GM23338 (cell line): ENCODE results near the gene FSHB. TPM values are rescaled to one million over a fixed set of nuclear protein-coding genes. Genes with fewer than 3 reads are reported as not detected.

ENCODE experiments used
- ATAC-seq: fragments of 200-7000 bp; cut with Tn5 transposase; 3 replicates; pipeline ENCODE4 v1.9.1; 2020
- DNase-seq: peaks from one replicate; pipeline ENCODE4 v3.0.0-alpha.2; 2015; ENCODE audit warnings: low spot score
- H2AFZ ChIP-seq: fragments of 200-600 bp; sonication (generic); 2 replicates; pipeline ENCODE4 v1.8.0; 2016; ENCODE audit warnings: antibody characterized with exemption, mild to moderate bottlenecking, moderate library complexity
- H3F3A ChIP-seq: fragments of 200-600 bp; sonication (generic); replicated peaks from 2 replicates; pipeline ENCODE4 v1.8.0; 2017; ENCODE audit warnings: antibody characterized with exemption, mixed run types, low read depth
- H3K27ac ChIP-seq: fragments of 200-600 bp; sonication (generic); 2 replicates; pipeline ENCODE4 v1.6.1; 2016; ENCODE audit warnings: low read depth
- H3K27me3 ChIP-seq: fragments of 200-600 bp; sonication (generic); 2 replicates; pipeline ENCODE4 v1.8.0; 2016; ENCODE audit warnings: mild to moderate bottlenecking, mixed run types, moderate library complexity; ENCODE audit not compliant: insufficient read depth
- H3K36me3 ChIP-seq: fragments of 200-600 bp; sonication (generic); 2 replicates; pipeline ENCODE4 v1.8.0; 2016; ENCODE audit warnings: mild to moderate bottlenecking; ENCODE audit not compliant: insufficient read depth
- H3K4me1 ChIP-seq: fragments of 200-600 bp; sonication (generic); 2 replicates; pipeline ENCODE4 v1.8.0; 2016; ENCODE audit warnings: mild to moderate bottlenecking, moderate library complexity; ENCODE audit not compliant: insufficient read depth
- H3K4me2 ChIP-seq: fragments of 200-600 bp; sonication (generic); 2 replicates; pipeline ENCODE4 v1.7.1; 2017; ENCODE audit warnings: mixed run types
- H3K4me3 ChIP-seq: fragments of 200-600 bp; sonication (generic); 2 replicates; pipeline ENCODE4 v1.6.1; 2016; ENCODE audit warnings: mixed run types
- H3K79me2 ChIP-seq: fragments of 200-600 bp; sonication (generic); replicated peaks from 2 replicates; pipeline ENCODE4 v1.8.0; 2017; ENCODE audit warnings: mild to moderate bottlenecking; ENCODE audit not compliant: insufficient read depth
- H3K9me2 ChIP-seq: fragments of 200-600 bp; sonication (generic); 2 replicates; pipeline ENCODE4 v1.8.0; 2017; ENCODE audit not compliant: insufficient read depth
- H4K20me1 ChIP-seq: fragments of 200-600 bp; sonication (generic); replicated peaks from 2 replicates; pipeline ENCODE4 v1.8.0; 2017; ENCODE audit warnings: mild to moderate bottlenecking; ENCODE audit not compliant: insufficient read depth
- H3K27ac Mint-ChIP-seq: 2 replicates; pipeline ENCODE4 v1.8.0; 2020; ENCODE audit warnings: inconsistent platforms, mild to moderate bottlenecking, moderate library complexity, mixed read lengths
- H3K27me3 Mint-ChIP-seq: 3 replicates; pipeline ENCODE4 v1.8.0; 2022; ENCODE audit warnings: low read depth, mild to moderate bottlenecking, moderate library complexity, mixed read lengths, inconsistent platforms; ENCODE audit not compliant: insufficient read depth, poor library complexity
- H3K36me3 Mint-ChIP-seq: 3 replicates; pipeline ENCODE4 v1.8.0; 2021; ENCODE audit warnings: low read depth, mild to moderate bottlenecking, inconsistent platforms, moderate library complexity, mixed read lengths
- H3K4me1 Mint-ChIP-seq: 3 replicates; pipeline ENCODE4 v1.8.0; 2020; ENCODE audit warnings: mild to moderate bottlenecking, inconsistent platforms, mixed read lengths
- H3K4me3 Mint-ChIP-seq: 3 replicates; pipeline ENCODE4 v1.8.0; 2021; ENCODE audit warnings: moderate library complexity, mild to moderate bottlenecking, inconsistent platforms, mixed read lengths
- H3K9me3 Mint-ChIP-seq: 3 replicates; pipeline ENCODE4 v1.8.0; 2020; ENCODE audit warnings: moderate library complexity, mild to moderate bottlenecking, inconsistent platforms, mixed read lengths
- CREB1 ChIP-seq: fragments of 250-450 bp; sonication (Bioruptor Pico); IDR thresholded peaks from 2 replicates; pipeline ENCODE4 v1.5.0; 2020; ENCODE audit warnings: low read depth, mild to moderate bottlenecking, moderate library complexity
- CTCF ChIP-seq, 2 experiments: fragments of 200-600 bp in 1 of 2; sonication (generic) in 1 of 2; conservative IDR thresholded peaks; 2 replicates each; pipeline versions ENCODE4 v1.5.1 to v1.6.1; 2016 to 2017; ENCODE audit warnings: antibody characterized with exemption in 2 of 2, low read depth in 2 of 2, mild to moderate bottlenecking in 2 of 2, moderate library complexity in 1 of 2
- ETS1 ChIP-seq: IDR thresholded peaks from 2 replicates; pipeline ENCODE4 v1.6.1; 2016; ENCODE audit warnings: antibody characterized with exemption
- EZH2 ChIP-seq: fragments of 200-600 bp; sonication (generic); IDR thresholded peaks from one replicate; pipeline ENCODE4 v1.8.0; 2017; ENCODE audit warnings: antibody characterized with exemption, mild to moderate bottlenecking, low read depth; ENCODE audit not compliant: unreplicated experiment
- EZH2phosphoT487 ChIP-seq: fragments of 200-600 bp; sonication (generic); IDR thresholded peaks from one replicate; pipeline ENCODE4 v1.8.1; 2018; ENCODE audit warnings: antibody characterized with exemption; ENCODE audit not compliant: unreplicated experiment
- POLR2AphosphoS5 ChIP-seq: IDR thresholded peaks from 2 replicates; pipeline ENCODE4 v1.6.1; 2016; ENCODE audit warnings: antibody characterized with exemption, low read depth
- REST ChIP-seq: IDR thresholded peaks from one replicate; pipeline ENCODE4 v1.6.1; 2018; ENCODE audit warnings: antibody characterized with exemption; ENCODE audit not compliant: unreplicated experiment
- STAT1 ChIP-seq: IDR thresholded peaks from one replicate; pipeline ENCODE4 v1.6.1; 2016; ENCODE audit warnings: antibody characterized with exemption; ENCODE audit not compliant: unreplicated experiment
- ZNF114 ChIP-seq: fragments of 250-450 bp; sonication (Bioruptor Pico); IDR thresholded peaks from 2 replicates; pipeline ENCODE4 v1.5.0; 2020; ENCODE audit warnings: mild to moderate bottlenecking, moderate library complexity
- ZNF331 ChIP-seq: fragments of 250-450 bp; sonication (Bioruptor Pico); IDR thresholded peaks from 2 replicates; pipeline ENCODE4 v1.5.0; 2020; ENCODE audit warnings: low read depth, mild to moderate bottlenecking, moderate library complexity
- ZNF462 ChIP-seq: fragments of 250-450 bp; sonication (Bioruptor Pico); IDR thresholded peaks from 2 replicates; pipeline ENCODE4 v1.5.0; 2020; ENCODE audit warnings: mild to moderate bottlenecking, moderate library complexity
- polyA plus RNA-seq: library from polyadenylated mRNA; unstranded; fragments of >200 nt; fragmentation: Nextera tagmentation; extraction: Ambion mirVana; gene quantifications from 2 replicates; pipeline ENCODE4 v1.2.1, GENCODE V29; 2016
- total RNA-seq: library from RNA; depleted of rRNA; stranded (reverse); fragments of >200 nt; shearing (Covaris generic); gene quantifications from 2 replicates; pipeline ENCODE4 v1.2.3, GENCODE V29; 2014

FSHB gene
- total and polyA plus RNA-seq, 2 experiments from 2014 or later = not detected

- TF ChIP-seq ETS1 (no peak), POLR2AphosphoS5 (no peak), CREB1 (no peak), EZH2 (no peak), ZNF331 (CRISPR knock-in tag) (no peak)
Observed at GRCh38 chr11:30277176-30277575, 46.4 kb downstream of the FSHB start (continued).

GRCh38 chr11:30279796-30280195, 49.0 kb downstream of the FSHB start:
- TF ChIP-seq CTCF (conservative IDR thresholded peaks at IDR 0.05; ENCODE audit: low read depth in 2 of 2) (no peak), EZH2phosphoT487 (no peak), STAT1 (no peak), ZNF462 (no peak), ETS1 (no peak), ZNF331 (CRISPR knock-in tag) (no peak), POLR2AphosphoS5 (no peak), REST (no peak), ZNF114 (CRISPR knock-in tag) (no peak)
- Histone ChIP-seq H4K20me1 (no peaks in the 10 kb centered on the region), H3K4me1 (no peaks in the 10 kb centered on the region), H3K79me2 (no peaks in the 10 kb centered on the region), H3K36me3 (no peaks in the 10 kb centered on the region), H3K27ac (no peak overlapping the region), H2AFZ (no peak overlapping the region), H3K4me3 (no peak overlapping the region), H3K9me2 (0 out of 2 replicates have a peak, but pooled peaks cover 2% of the 10 kb centered on the region), H3F3A (no peaks in the 10 kb centered on the region), H3K27me3 (no peaks in the 10 kb centered on the region), H3K4me2 (no peak overlapping the region)
- H3K4me3 Mint-ChIP-seq = no peak overlapping the region
- DNase-seq = no peak
- H3K27ac Mint-ChIP-seq = no peak overlapping the region
- no peaks in the 10 kb centered on the region for H3K9me3 Mint-ChIP-seq
- no peaks in the 10 kb centered on the region for H3K4me1 Mint-ChIP-seq
- H3K27me3 Mint-ChIP-seq = peaks cover 1% of the 10 kb centered on the region
- H3K36me3 Mint-ChIP-seq = no peaks in the 10 kb centered on the region
- ATAC-seq = no peak
